Hepatocyte (in vitro differentiated cells): ENCODE results near the gene VENTX.

Experiments used
- CTCF ChIP-seq: fragments of 200-600 bp; sonication (generic); IDR thresholded peaks from 2 replicates; pipeline ENCODE4 v1.5.1; 2016; ENCODE audit warnings: antibody characterized with exemption, mild to moderate bottlenecking; ENCODE audit not compliant: poor library complexity
- EZH2 ChIP-seq: fragments of 200-600 bp; sonication (generic); IDR thresholded peaks from 2 replicates; pipeline ENCODE4 v1.6.1; 2016; ENCODE audit warnings: antibody characterized with exemption, mild to moderate bottlenecking, borderline replicate concordance

- TF ChIP-seq CTCF (no peak), EZH2 (no peak)
Observed at GRCh38 chr10:133264461-133264860, 26.8 kb downstream of the VENTX start.
